ENCODE results near the gene LRMDA. TPM values are rescaled to one million over a fixed set of nuclear protein-coding genes. Genes with fewer than 3 reads are reported as not detected.
"Not testable (repeated sequence)": the region's sequence is repeated elsewhere in the genome, so short reads cannot be mapped to it uniquely, and the experiment has no call there.

The LRMDA gene
- total RNA-seq, 1 donor from 2014 or later, result 29.9 TPM

- peak; percentile 54 to 75 for ATAC-seq
- H3K9me3 ChIP-seq, result no peaks in the 10 kb centered on the region
- H3K36me3 ChIP-seq, result no peaks in the 10 kb centered on the region
- peak; percentile 7 for TF ChIP-seq CTCF (IDR thresholded peaks at IDR 0.05)
- DNase-seq, result no peak
- peaks cover 22% of the 10 kb centered on the region for H3K4me1 ChIP-seq
- H3K27ac ChIP-seq, result peak overlapping the region; percentile 51
- intact Hi-C loops (cut with DNase I), result no loop called here
- no peaks in the 10 kb centered on the region for H3K27me3 ChIP-seq (ENCODE audit: low read depth)
- H3K4me3 ChIP-seq, result no peak overlapping the region
Observed at GRCh38 chr10:76581506-76582256, 1150.3 kb downstream of the LRMDA start.

GRCh38 chr10:76582531-76582930 lies 1151.1 kb downstream of the LRMDA start:
- DNase-seq (no peak), ATAC-seq (no peak)
- Histone ChIP-seq H3K4me3 (no peak overlapping the region), H3K36me3 (no peaks in the 10 kb centered on the region), H3K4me1 (peaks cover 22% of the 10 kb centered on the region), H3K9me3 (no peaks in the 10 kb centered on the region), H3K27me3 (ENCODE audit: low read depth) (no peaks in the 10 kb centered on the region), H3K27ac (peak overlapping the region; percentile 51)
- no peak for TF ChIP-seq CTCF (IDR thresholded peaks at IDR 0.05)
- intact Hi-C loops (cut with DNase I), result no loop called here

- no peaks in the 10 kb centered on the region for H3K36me3 ChIP-seq
- no peak for DNase-seq
- no peak for TF ChIP-seq CTCF (IDR thresholded peaks at IDR 0.05)
- ATAC-seq, result peak; percentile 89 to 90
- peak overlapping the region; percentile 39 for H3K27ac ChIP-seq
- peaks cover 22% of the 10 kb centered on the region for H3K4me1 ChIP-seq
- no peaks in the 10 kb centered on the region for H3K9me3 ChIP-seq
- H3K4me3 ChIP-seq, result no peak overlapping the region
- intact Hi-C loops (cut with DNase I), result no loop called here
- no peaks in the 10 kb centered on the region for H3K27me3 ChIP-seq (ENCODE audit: low read depth)
Observed at GRCh38 chr10:76583711-76584161, 1152.3 kb downstream of the LRMDA start.

- H3K9me3 ChIP-seq; H3K36me3 ChIP-seq; ATAC-seq; H3K27me3 ChIP-seq (ENCODE audit: low read depth); H3K4me3 ChIP-seq; DNase-seq; intact Hi-C loops (cut with DNase I): not testable (repeated sequence)
- H3K27ac ChIP-seq, result peak overlapping the region; percentile 39
- peaks cover 22% of the 10 kb centered on the region for H3K4me1 ChIP-seq
Observed at GRCh38 chr10:76584466-76584865, 1153.0 kb downstream of the LRMDA start.

Small RNA genes lying within 50 kb of the gene (microRNA-seq; reads per million reads assigned to microRNA genes)
- not detected for gene MIR606 (ENCODE audit: borderline number of aligned reads)

Other genes starting within 250 kb of the LRMDA start
- gene VDAC2, start 220.8 kb upstream of the LRMDA start, total RNA-seq, result 120 TPM
- gene COMTD1, start 195.7 kb upstream of the LRMDA start, total RNA-seq, result 18.3 TPM
- 28.3 TPM for gene ZNF503, start 29.9 kb upstream of the LRMDA start, total RNA-seq